NB4 (cell line): ENCODE measurements around the gene PSMD5.

Experiments used
- DNase-seq: peaks from one replicate; pipeline ENCODE4 v3.0.0; 2010; ENCODE audit warnings: low read depth
- H3K4me3 ChIP-seq: one replicate; pipeline ENCODE4 v1.5.1; 2011; ENCODE audit warnings: mild to moderate bottlenecking, low read depth, low read length, moderate library complexity
- MYC ChIP-seq: IDR thresholded peaks from 2 replicates; pipeline ENCODE4 v1.6.1; 2011; ENCODE audit warnings: low read depth, low read length
- POLR2A ChIP-seq: IDR thresholded peaks from 2 replicates; pipeline ENCODE4 v1.6.1; 2011; ENCODE audit warnings: mild to moderate bottlenecking; ENCODE audit not compliant: insufficient read length; ENCODE audit errors: extremely low read depth
- TF ChIP-seq, protein P1 (sequence below): IDR thresholded peaks from 2 replicates; pipeline ENCODE4 v1.6.1; 2011; ENCODE audit warnings: low read depth, low read length
- TF ChIP-seq, protein P2 (sequence below): IDR thresholded peaks from one replicate; pipeline ENCODE4 v1.5.1; 2012; ENCODE audit warnings: low read depth, low read length

PSMD5 gene

DNA sequence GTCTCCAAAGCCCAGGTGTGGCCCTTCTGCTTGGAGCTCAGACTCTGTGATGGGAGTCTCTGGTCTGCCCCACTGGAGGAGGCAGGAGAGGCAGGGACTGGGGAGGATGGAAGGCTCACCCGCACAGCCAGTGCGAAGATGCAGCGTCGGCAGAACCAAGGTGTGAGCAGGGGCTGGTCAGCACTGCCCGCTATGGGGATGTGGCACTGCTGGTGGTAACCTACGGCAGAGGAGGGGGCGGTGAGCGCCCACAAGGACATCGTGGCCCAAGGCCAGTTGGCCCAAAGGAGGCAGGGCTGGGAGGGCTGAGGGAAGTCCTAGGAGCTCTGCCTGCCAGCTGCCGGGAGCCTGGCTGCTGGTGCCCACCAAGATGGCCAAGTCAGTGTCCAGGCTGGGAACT, 27.0 kb upstream of the PSMD5 start:
- TF ChIP-seq, protein P1, sequence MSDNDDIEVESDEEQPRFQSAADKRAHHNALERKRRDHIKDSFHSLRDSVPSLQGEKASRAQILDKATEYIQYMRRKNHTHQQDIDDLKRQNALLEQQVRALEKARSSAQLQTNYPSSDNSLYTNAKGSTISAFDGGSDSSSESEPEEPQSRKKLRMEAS: no peak
- TF ChIP-seq, protein P2, sequence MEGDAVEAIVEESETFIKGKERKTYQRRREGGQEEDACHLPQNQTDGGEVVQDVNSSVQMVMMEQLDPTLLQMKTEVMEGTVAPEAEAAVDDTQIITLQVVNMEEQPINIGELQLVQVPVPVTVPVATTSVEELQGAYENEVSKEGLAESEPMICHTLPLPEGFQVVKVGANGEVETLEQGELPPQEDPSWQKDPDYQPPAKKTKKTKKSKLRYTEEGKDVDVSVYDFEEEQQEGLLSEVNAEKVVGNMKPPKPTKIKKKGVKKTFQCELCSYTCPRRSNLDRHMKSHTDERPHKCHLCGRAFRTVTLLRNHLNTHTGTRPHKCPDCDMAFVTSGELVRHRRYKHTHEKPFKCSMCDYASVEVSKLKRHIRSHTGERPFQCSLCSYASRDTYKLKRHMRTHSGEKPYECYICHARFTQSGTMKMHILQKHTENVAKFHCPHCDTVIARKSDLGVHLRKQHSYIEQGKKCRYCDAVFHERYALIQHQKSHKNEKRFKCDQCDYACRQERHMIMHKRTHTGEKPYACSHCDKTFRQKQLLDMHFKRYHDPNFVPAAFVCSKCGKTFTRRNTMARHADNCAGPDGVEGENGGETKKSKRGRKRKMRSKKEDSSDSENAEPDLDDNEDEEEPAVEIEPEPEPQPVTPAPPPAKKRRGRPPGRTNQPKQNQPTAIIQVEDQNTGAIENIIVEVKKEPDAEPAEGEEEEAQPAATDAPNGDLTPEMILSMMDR: no peak
- no peak for TF ChIP-seq MYC
- DNase-seq: peak; percentile 26
- no peak overlapping the region for H3K4me3 ChIP-seq

DNA sequence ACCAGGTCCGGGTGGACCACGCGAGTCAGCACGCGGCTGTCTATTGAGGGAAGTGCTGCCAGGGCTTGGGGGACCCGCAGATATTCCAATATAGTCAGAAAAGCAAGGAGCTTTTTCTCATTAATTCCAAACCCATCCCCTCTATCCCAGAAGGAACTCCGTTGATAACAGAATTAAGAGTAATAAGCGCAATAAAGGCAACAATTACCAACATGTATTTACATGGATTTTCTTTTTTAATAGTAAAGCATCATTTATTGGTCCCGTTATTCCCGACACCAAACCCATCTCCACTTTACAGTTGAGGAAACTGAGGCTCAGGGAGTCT, 26.6 kb upstream of the PSMD5 start:
- DNase-seq: no peak
- TF ChIP-seq MYC (no peak), POLR2A (no peak)
- TF ChIP-seq, protein P1: peak; percentile 57; the same call in 1 of the 2 replicates
- no peak overlapping the region for H3K4me3 ChIP-seq

DNA sequence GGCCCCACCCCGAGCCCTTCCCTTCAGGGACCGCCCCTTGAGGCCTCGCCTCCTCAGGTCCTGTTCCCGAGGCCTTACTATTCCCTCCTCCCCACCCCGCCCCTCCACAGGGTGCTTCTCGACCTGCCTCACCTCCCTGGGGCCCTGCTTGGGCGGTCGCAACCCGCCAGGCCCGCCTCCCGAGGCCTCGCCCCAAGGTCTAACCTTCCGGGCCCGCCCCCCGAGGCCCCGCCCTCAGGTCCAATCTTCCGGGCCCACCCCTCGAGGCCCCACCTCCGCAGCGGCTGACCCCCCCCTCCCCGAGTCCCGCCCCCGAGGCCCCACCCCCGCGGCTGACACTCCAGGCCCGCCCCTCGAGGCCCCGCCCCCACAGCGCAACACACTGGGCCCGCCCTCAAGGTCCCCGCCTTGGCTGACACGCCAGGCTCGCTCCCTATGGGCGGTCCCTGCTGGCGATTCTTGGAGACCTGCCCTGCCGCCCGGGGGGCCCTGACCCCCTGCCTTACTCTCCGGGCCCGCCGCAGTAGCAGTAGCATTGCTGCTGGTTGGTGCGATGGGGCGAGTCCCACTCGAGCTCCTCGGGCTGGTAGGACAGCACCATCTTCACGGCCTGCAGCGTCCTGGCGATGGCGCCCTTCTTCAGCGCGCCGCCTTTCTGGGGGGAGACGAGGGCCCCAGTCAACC, 26.1 kb upstream of the PSMD5 start:
- TF ChIP-seq, protein P2: peak; percentile 16
- TF ChIP-seq, protein P1: no peak
- TF ChIP-seq MYC (no peak), POLR2A (no peak)
- H3K4me3 ChIP-seq: no peak overlapping the region
- DNase-seq: peak; percentile 98

DNA sequence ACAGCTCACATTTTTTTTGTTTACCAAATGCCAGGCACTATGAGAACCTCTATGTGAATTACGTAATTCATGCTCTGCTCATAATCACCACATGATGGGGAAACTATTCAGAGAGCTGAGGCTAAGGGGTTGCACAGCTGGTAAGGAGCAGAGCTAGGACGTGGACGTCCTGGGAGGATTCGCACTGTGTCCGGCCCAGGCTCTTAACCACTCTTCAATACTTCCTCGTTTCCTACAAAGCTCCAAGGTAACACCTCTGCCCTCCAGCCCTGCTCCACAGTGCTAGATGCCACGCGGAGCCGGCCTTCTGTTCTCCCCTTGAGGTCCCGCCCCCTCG, 25.6 kb upstream of the PSMD5 start:
- DNase-seq: no peak
- no peak overlapping the region for H3K4me3 ChIP-seq
- TF ChIP-seq MYC: peak; percentile 64; the same call in 1 of the 2 replicates
- no peak for TF ChIP-seq POLR2A
- TF ChIP-seq, protein P1: peak; percentile 47; the same call in 1 of the 2 replicates

DNA sequence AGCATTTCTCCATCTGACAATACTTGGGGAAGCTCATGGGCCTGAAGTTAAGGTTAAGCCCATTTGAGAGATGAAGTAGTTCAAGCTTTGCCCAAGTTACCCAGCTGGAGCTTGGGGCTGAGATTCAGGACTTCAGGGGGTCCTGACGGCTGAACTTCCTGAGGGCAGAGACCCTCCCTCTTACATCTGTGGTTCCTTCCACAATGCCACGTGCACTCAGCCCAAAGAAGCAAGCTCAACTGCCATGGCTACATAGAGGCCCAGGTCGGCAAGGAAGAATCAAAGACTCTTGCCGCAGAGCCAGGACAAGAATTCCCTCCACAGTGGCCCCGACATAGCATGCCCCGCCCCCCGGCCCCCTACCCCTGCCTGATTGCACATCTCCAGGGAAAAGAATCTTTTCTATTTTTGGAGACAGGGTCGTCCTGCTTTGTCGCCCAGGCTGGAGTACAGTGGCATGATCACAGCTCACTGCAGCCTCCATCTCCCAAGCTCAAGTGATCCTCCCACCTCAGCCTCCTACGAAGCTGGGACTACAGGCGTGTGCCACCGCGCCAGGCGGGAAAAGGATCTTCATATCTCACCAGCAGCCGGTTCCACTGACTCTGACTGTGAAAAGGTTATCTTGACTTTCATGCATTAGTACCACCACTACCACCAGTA, 25.1 kb upstream of the PSMD5 start:
- TF ChIP-seq, protein P1: no peak
- TF ChIP-seq, protein P2: no peak
- TF ChIP-seq MYC (no peak), POLR2A (no peak)
- H3K4me3 ChIP-seq: no peak overlapping the region
- no peak for DNase-seq

DNA sequence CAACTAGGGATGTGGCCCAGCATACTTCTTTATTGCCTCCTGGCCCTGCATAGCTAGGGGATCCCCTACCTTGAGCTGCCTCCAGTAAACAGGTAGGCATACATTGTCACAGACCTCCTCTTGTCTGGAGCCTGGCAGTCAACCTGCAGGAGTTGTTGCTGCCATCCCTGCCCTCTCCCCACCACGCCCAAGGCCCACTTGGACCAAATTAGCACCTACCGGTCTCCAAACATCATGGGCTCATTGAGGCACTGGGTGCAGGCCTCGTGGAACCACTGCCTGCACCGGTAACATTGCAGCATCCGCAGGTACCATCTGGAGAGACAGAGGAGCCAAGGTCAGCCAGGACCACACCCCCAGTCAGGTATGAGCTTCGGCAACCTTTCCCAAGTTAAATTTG, 23.9 kb upstream of the PSMD5 start:
- H3K4me3 ChIP-seq: no peak overlapping the region
- no peak for TF ChIP-seq POLR2A
- no peak for TF ChIP-seq MYC
- TF ChIP-seq, protein P1: no peak
- TF ChIP-seq, protein P2: no peak
- DNase-seq: no peak
